H1 (cell line): Measurements from ENCODE around the gene C3orf52. TPM values are rescaled to one million over a fixed set of nuclear protein-coding genes. Genes with fewer than 3 reads are reported as not detected.
"Not testable (repeated sequence)": the region's sequence is repeated elsewhere in the genome, so short reads cannot be mapped to it uniquely, and the experiment has no call there.

Experiments used
- CTCF ChIA-PET: fragments of 300-600 bp; sonication (Branson Sonifier 250); formaldehyde crosslinking; loops from one replicate; lab custom pipeline; 2021; ENCODE audit not compliant: partially characterized antibody; lab: Charles Lee
- POLR2A ChIA-PET: fragments of 300-600 bp; sonication (Branson Sonifier 250); formaldehyde crosslinking; loops from one replicate; lab custom pipeline; 2021; ENCODE audit warnings: inconsistent platforms; ENCODE audit not compliant: partially characterized antibody; lab: Charles Lee
- DNase-seq, 2 experiments: peaks; one replicate each; pipeline versions ENCODE4 v3.0.0 to v3.0.0-alpha.2; 2010 to 2022; ENCODE audit warnings: low spot score in 2 of 2, low read depth in 1 of 2, mixed read lengths in 1 of 2
- FAIRE-seq: peaks from 2 replicates; lab custom pipeline; 2011; peaks lifted over from hg19 to GRCh38; lab: Jason Lieb, UNC
- H2AFZ ChIP-seq: 2 replicates; pipeline ENCODE4 v1.8.1; 2012; ENCODE audit warnings: low read length, inconsistent platforms
- H2AK5ac ChIP-seq: 2 replicates; pipeline ENCODE4 v1.6.1; 2013; ENCODE audit warnings: low read depth, low read length
- H2BK120ac ChIP-seq: replicated peaks from 2 replicates; pipeline ENCODE3; 2013; ENCODE audit warnings: low read depth, low read length, inconsistent platforms
- H2BK12ac ChIP-seq: 2 replicates; pipeline ENCODE4 v1.6.1; 2013; ENCODE audit warnings: low read depth, low read length
- H2BK15ac ChIP-seq: 2 replicates; pipeline ENCODE4 v1.6.1; 2013; ENCODE audit warnings: low read length
- H2BK20ac ChIP-seq: 2 replicates; pipeline ENCODE4 v1.6.1; 2013; ENCODE audit warnings: low read length
- H2BK5ac ChIP-seq: 2 replicates; pipeline ENCODE4 v1.6.1; 2013; ENCODE audit warnings: low read depth, low read length
- H3K14ac ChIP-seq: 2 replicates; pipeline ENCODE4 v1.6.1; 2013; ENCODE audit warnings: inconsistent platforms; ENCODE audit not compliant: insufficient read length
- H3K18ac ChIP-seq: 2 replicates; pipeline ENCODE4 v1.6.1; 2013; ENCODE audit warnings: low read length; ENCODE audit errors: extremely low read depth
- H3K23ac ChIP-seq: 2 replicates; pipeline ENCODE4 v1.6.1; 2013; ENCODE audit warnings: inconsistent platforms; ENCODE audit not compliant: insufficient read length
- H3K23me2 ChIP-seq: 2 replicates; pipeline ENCODE4 v1.6.1; 2013; ENCODE audit warnings: low read depth, low read length
- H3K27ac ChIP-seq: 2 replicates; pipeline ENCODE4 v1.6.1; 2011; ENCODE audit warnings: low read depth, low read length, inconsistent platforms
- H3K27me3 ChIP-seq, 4 experiments: replicated peaks in 1 of 4; 1 replicate in 1 of 4; 2 replicates in 3 of 4; pipeline versions ENCODE4 v1.6.1 to v1.8.1; 2011 to 2013; ENCODE audit warnings: low read length in 3 of 4, mild to moderate bottlenecking in 3 of 4, inconsistent platforms in 2 of 4, mixed read lengths in 2 of 4, moderate library complexity in 1 of 4; ENCODE audit not compliant: control insufficient read depth in 3 of 4, insufficient read depth in 3 of 4; ENCODE audit errors: extremely low read depth in 1 of 4
- H3K36me3 ChIP-seq, 4 experiments: 2 replicates each; pipeline versions ENCODE4 v1.6.1 to v1.8.1; 2011 to 2013; ENCODE audit warnings: mild to moderate bottlenecking in 4 of 4, low read length in 3 of 4, moderate library complexity in 2 of 4, control low read depth in 1 of 4, inconsistent platforms in 1 of 4; ENCODE audit not compliant: insufficient read depth in 4 of 4, control insufficient read depth in 2 of 4
- H3K4ac ChIP-seq: replicated peaks from 2 replicates; pipeline ENCODE3; 2013; ENCODE audit warnings: low read length, low read depth, mixed read lengths, inconsistent platforms; ENCODE audit not compliant: insufficient read length
- H3K4me1 ChIP-seq, 4 experiments: replicated peaks in 1 of 4; 1 replicate in 1 of 4; 2 replicates in 3 of 4; pipeline versions ENCODE4 v1.6.1 to v1.8.1; 2011 to 2013; ENCODE audit warnings: low read length in 3 of 4, inconsistent platforms in 2 of 4, mixed read lengths in 1 of 4; ENCODE audit not compliant: insufficient read depth in 4 of 4, control insufficient read depth in 3 of 4
- H3K4me2 ChIP-seq, 2 experiments: 2 replicates each; pipeline versions ENCODE4 v1.6.1 to v1.8.1; 2011 to 2013; ENCODE audit warnings: low read depth in 2 of 2, low read length in 2 of 2, control low read depth in 1 of 2, inconsistent platforms in 1 of 2, mild to moderate bottlenecking in 1 of 2; ENCODE audit not compliant: insufficient read depth in 1 of 2
- H3K4me3 ChIP-seq, 4 experiments: fragments of 200-600, 300-600 bp in 1 of 4; sonication (generic), shearing (Covaris generic), sonication (Bioruptor Twin) in 1 of 4; 2 replicates each; pipeline versions ENCODE4 v1.5.1 to v1.8.1; 2011 to 2016; ENCODE audit warnings: low read length in 4 of 4, low read depth in 3 of 4, control low read depth in 2 of 4, inconsistent platforms in 2 of 4, mild to moderate bottlenecking in 2 of 4, mixed read lengths in 1 of 4, moderate library complexity in 1 of 4; ENCODE audit not compliant: insufficient read depth in 2 of 4; ENCODE audit errors: extremely low read depth in 1 of 4
- H3K56ac ChIP-seq: replicated peaks from 2 replicates; pipeline ENCODE3; 2013; ENCODE audit warnings: low read depth, mild to moderate bottlenecking, mixed read lengths, low read length, inconsistent platforms; ENCODE audit not compliant: insufficient read length
- H3K79me1 ChIP-seq: 2 replicates; pipeline ENCODE4 v1.6.1; 2013; ENCODE audit warnings: low read depth, low read length, control low read depth
- H3K79me2 ChIP-seq, 2 experiments: 2 replicates each; pipeline versions ENCODE4 v1.6.1 to v1.8.1; 2012 to 2013; ENCODE audit warnings: low read length in 2 of 2, mild to moderate bottlenecking in 2 of 2, inconsistent platforms in 1 of 2; ENCODE audit not compliant: insufficient read depth in 2 of 2, control insufficient read depth in 1 of 2
- H3K9ac ChIP-seq, 4 experiments: replicated peaks in 1 of 4; 1 replicate in 1 of 4; 2 replicates in 3 of 4; pipeline versions ENCODE4 v1.6.1 to v1.8.1; 2011 to 2013; ENCODE audit warnings: low read depth in 3 of 4, low read length in 3 of 4, control low read depth in 2 of 4, mild to moderate bottlenecking in 2 of 4, moderate library complexity in 2 of 4, inconsistent platforms in 1 of 4; ENCODE audit errors: extremely low read depth in 1 of 4
- H3K9me3 ChIP-seq, 2 experiments: 2 replicates each; pipeline versions ENCODE4 v1.6.1 to v1.8.1; 2012 to 2013; ENCODE audit warnings: mild to moderate bottlenecking in 2 of 2, moderate library complexity in 2 of 2, control low read depth in 1 of 2, inconsistent platforms in 1 of 2, low read depth in 1 of 2, low read length in 1 of 2, mixed read lengths in 1 of 2; ENCODE audit not compliant: insufficient read depth in 2 of 2
- H4K20me1 ChIP-seq, 2 experiments: replicated peaks in 1 of 2; 2 replicates each; pipeline versions ENCODE3 to v1.8.1; 2011 to 2013; ENCODE audit warnings: inconsistent platforms in 2 of 2, low read length in 2 of 2, mild to moderate bottlenecking in 1 of 2; ENCODE audit not compliant: insufficient read depth in 2 of 2, control insufficient read depth in 1 of 2
- H4K5ac ChIP-seq: 2 replicates; pipeline ENCODE4 v1.6.1; 2013; ENCODE audit warnings: low read length, low read depth, mixed read lengths, inconsistent platforms; ENCODE audit not compliant: insufficient read length
- H4K8ac ChIP-seq: 2 replicates; pipeline ENCODE4 v1.8.0; 2013; ENCODE audit warnings: mild to moderate bottlenecking, moderate library complexity, low read length, inconsistent platforms; ENCODE audit not compliant: insufficient read depth; ENCODE audit errors: extremely low read depth
- H4K91ac ChIP-seq: replicated peaks from 2 replicates; pipeline ENCODE3; 2013; ENCODE audit warnings: low read length, mixed read lengths, inconsistent platforms; ENCODE audit not compliant: insufficient read length
- BACH1 ChIP-seq: IDR thresholded peaks from 2 replicates; pipeline ENCODE4 v1.6.1; 2012; ENCODE audit warnings: low read length, improper control_type of control experiment
- BRCA1 ChIP-seq: IDR thresholded peaks from 2 replicates; pipeline ENCODE4 v1.6.1; 2012; ENCODE audit warnings: low read depth, low read length, improper control_type of control experiment
- CTBP2 ChIP-seq: IDR thresholded peaks from 2 replicates; pipeline ENCODE4 v1.7.0; 2011; ENCODE audit warnings: borderline replicate concordance, mild to moderate bottlenecking, moderate library complexity, mixed read lengths, low read length; ENCODE audit not compliant: insufficient read depth, insufficient read length
- JUN ChIP-seq: IDR thresholded peaks from 2 replicates; pipeline ENCODE4 v1.6.1; 2011; ENCODE audit warnings: low read depth, mild to moderate bottlenecking, improper control_type of control experiment, low read length
- POU5F1 ChIP-seq: IDR thresholded peaks from 2 replicates; pipeline ENCODE4 v1.6.1; 2011; ENCODE audit warnings: low read depth, mild to moderate bottlenecking, low read length, moderate library complexity
- SIN3A ChIP-seq, 2 experiments: IDR thresholded peaks in 1 of 2; conservative IDR thresholded peaks in 1 of 2; 2 replicates each; pipeline ENCODE4 v1.6.1; 2011 to 2012; ENCODE audit warnings: low read length in 2 of 2, improper control_type of control experiment in 1 of 2, low read depth in 1 of 2, mild to moderate bottlenecking in 1 of 2
- TAF7 ChIP-seq: optimal IDR thresholded peaks from 2 replicates; pipeline ENCODE3; 2011; ENCODE audit warnings: low read depth, mild to moderate bottlenecking, inconsistent platforms, low read length, moderate library complexity, borderline replicate concordance
- WGBS, 2 experiments: shearing (Covaris generic) in 1 of 2; methylation state at CpG; one replicate each; pipeline versions ENCODE4 v1.1.6 to v1.1.7; 2013 to 2015; ENCODE audit warnings: low lambda C conversion rate in 2 of 2, mixed read lengths in 2 of 2, inconsistent platforms in 1 of 2, low coverage in 1 of 2, missing lambda C conversion rate in 1 of 2; ENCODE audit not compliant: insufficient replicate concordance in 2 of 2, insufficient coverage in 1 of 2, insufficient read length in 1 of 2; ENCODE audit errors: extremely low coverage in 1 of 2, missing lambda C conversion rate in 1 of 2; 5-methylcytosine and 5-hydroxymethylcytosine counted together
- polyA plus RNA-seq, 7 experiments: library from polyadenylated mRNA; depleted of rRNA in 3 of 7; stranded (reverse) in 5 of 7; unstranded in 2 of 7; fragments of >200 nt in 5 of 7; fragments of 200-250 nt in 2 of 7; gene quantifications; 1 replicate in 5 of 7; 2 replicates in 1 of 7; 4 replicates in 1 of 7; pipeline versions ENCODE4 v1.2.1 to v1.2.3, GENCODE V29; 2011 to 2013; ENCODE audit warnings: missing spikeins in 2 of 7, mixed read lengths in 2 of 7
- total RNA-seq: library from RNA; stranded (reverse); fragmentation: NEBNext Ultra II Directional; extraction: Animal tissue kit (Norgen Biotek cat#: 25700); gene quantifications from 2 replicates; pipeline ENCODE4 v1.2.1, GENCODE V29; 2021

C3orf52 gene
- total and polyA plus RNA-seq, 2 of the 8 experiments (the other 6 are each of a cell fraction or from before 2014, with no cell fraction given): 9.7 to 13.1 TPM

DNA sequence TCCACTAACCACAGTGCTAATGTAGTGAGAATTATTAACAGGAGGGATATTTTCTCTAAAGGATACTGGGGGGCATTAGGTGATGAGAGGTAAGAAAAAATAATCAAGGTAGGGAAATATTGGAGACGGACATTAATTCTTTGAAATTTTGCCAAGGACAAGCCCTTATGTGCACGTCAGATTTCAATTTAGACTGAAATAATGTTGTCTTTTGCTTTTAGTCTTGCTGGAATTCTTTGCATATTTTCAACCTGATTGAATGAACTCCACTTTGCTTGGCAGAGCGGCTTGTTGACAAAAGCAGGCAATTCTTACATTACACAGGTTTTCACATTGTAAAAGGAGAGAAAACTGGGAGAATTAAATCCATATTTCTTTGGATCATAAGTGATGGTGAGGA lies 25.0 kb upstream of the C3orf52 start (continued):
- TF ChIP-seq JUN (no peak), SIN3A (conservative IDR thresholded peaks at IDR 0.05 in 1 of 2, IDR thresholded peaks at IDR 0.05 in 1 of 2; ENCODE audit: low read depth in 1 of 2, low read length in 2 of 2) (no peak), BACH1 (no peak), BRCA1 (no peak), POU5F1 (no peak), TAF7 (no peak), CTBP2 (no peak)

- H2BK15ac ChIP-seq: not testable (repeated sequence)
Measured at GRCh38 chr3:112072387-112073060, 13.7 kb upstream of the C3orf52 start.

More at GRCh38 chr3:112072387-112073060, 13.7 kb upstream of the C3orf52 start:
- H3K4me3 ChIP-seq, H2BK20ac ChIP-seq, H2AK5ac ChIP-seq, H3K23me2 ChIP-seq, H3K27me3 ChIP-seq, H2BK120ac ChIP-seq, H3K9ac ChIP-seq, H3K79me1 ChIP-seq, H4K91ac ChIP-seq, H3K4ac ChIP-seq, H3K4me2 ChIP-seq, H3K79me2 ChIP-seq, H2BK12ac ChIP-seq, H3K36me3 ChIP-seq, H3K56ac ChIP-seq, CTCF ChIA-PET, H4K5ac ChIP-seq, H3K18ac ChIP-seq, H2BK5ac ChIP-seq, H4K8ac ChIP-seq, H3K4me1 ChIP-seq, FAIRE-seq, H4K20me1 ChIP-seq, H3K27ac ChIP-seq, H3K9me3 ChIP-seq, H3K23ac ChIP-seq, H2AFZ ChIP-seq, DNase-seq, H3K14ac ChIP-seq: not testable (repeated sequence)
- POLR2A ChIA-PET: interaction anchor here (0.6 kb wide), 1 partner anchor 12 kb away, joined by 3 read pairs; no protein-coding TSS in a partner anchor
- WGBS, 2 experiments: 85% methylated on average over 8 of the region's 8 CpGs; no CpG with 5 or more reads in 1 of the 2 experiments
